HCT116 (cell line): ENCODE results near the gene DNAJC8.

Experiments
- CBX3 ChIP-seq: IDR thresholded peaks from 2 replicates; pipeline ENCODE4 v1.6.1; 2012; ENCODE audit warnings: low read depth
- POLR2A ChIP-seq: IDR thresholded peaks from 2 replicates; pipeline ENCODE4 v1.7.0; 2011; ENCODE audit warnings: borderline replicate concordance; ENCODE audit not compliant: insufficient read depth, insufficient read length; ENCODE audit errors: extremely low read depth
- POLR2AphosphoS5 ChIP-seq: IDR thresholded peaks from 2 replicates; pipeline ENCODE4 v1.6.1; 2011; ENCODE audit warnings: mild to moderate bottlenecking, low read depth, low read length, moderate library complexity
- SP1 ChIP-seq: IDR thresholded peaks from 2 replicates; pipeline ENCODE4 v1.6.1; 2012; ENCODE audit warnings: low read depth
- SRF ChIP-seq: IDR thresholded peaks from 2 replicates; pipeline ENCODE4 v1.6.1; 2012; ENCODE audit warnings: low read depth
- YY1 ChIP-seq: IDR thresholded peaks from 2 replicates; pipeline ENCODE4 v1.6.1; 2011; ENCODE audit warnings: low read length, low read depth, moderate library complexity, mild to moderate bottlenecking; ENCODE audit not compliant: insufficient replicate concordance; ENCODE audit errors: extremely low read depth
- ZNF274 ChIP-seq: fragments of 200-500 bp; sonication (Bioruptor generic); IDR thresholded peaks from 2 replicates; pipeline ENCODE4 v1.6.1; 2014; ENCODE audit warnings: mild to moderate bottlenecking, low read depth, low read length, inconsistent platforms
- TF ChIP-seq, protein P1 (sequence below), 3 experiments: fragments of 200-600 bp in 1 of 3; sonication (generic) in 1 of 3; IDR thresholded peaks in 2 of 3; conservative IDR thresholded peaks in 1 of 3; 2 replicates each; pipeline ENCODE4 v1.5.1; 2012 to 2017; ENCODE audit warnings: low read depth in 2 of 3, low read length in 2 of 3, antibody characterized with exemption in 1 of 3, borderline replicate concordance in 1 of 3, control low read depth in 1 of 3, mild to moderate bottlenecking in 1 of 3, mixed read lengths in 1 of 3, mixed run types in 1 of 3, moderate library complexity in 1 of 3; ENCODE audit not compliant: insufficient read depth in 1 of 3
- TF ChIP-seq, protein P2 (sequence below): IDR thresholded peaks from 2 replicates; pipeline ENCODE4 v1.6.1; 2011; ENCODE audit warnings: mild to moderate bottlenecking, low read length, moderate library complexity; ENCODE audit not compliant: insufficient replicate concordance; ENCODE audit errors: extremely low read depth
- TF ChIP-seq, protein P3 (sequence below): IDR thresholded peaks from 2 replicates; pipeline ENCODE4 v1.6.1; 2012

DNA sequence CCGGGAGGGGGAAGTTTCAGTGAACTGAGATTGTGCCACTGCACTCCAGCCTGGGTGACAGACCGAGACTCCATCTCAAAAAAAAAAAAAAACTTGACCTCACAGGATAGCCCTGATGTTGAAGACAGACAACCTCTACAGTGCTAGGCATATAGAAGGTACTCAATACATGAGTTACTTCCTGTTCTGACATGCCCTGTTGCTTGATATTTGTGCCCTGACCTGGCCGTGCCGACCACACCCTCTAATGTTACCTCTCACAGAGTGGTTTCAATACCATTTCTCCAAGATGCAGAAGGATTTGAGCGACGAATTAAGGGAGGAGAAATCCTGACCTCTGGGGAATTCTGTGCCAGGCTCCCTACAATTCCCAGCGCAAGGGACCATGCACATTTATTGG lies 61.6 kb downstream of the DNAJC8 start:
- TF ChIP-seq SP1 (no peak), POLR2AphosphoS5 (no peak), POLR2A (no peak), ZNF274 (no peak), CBX3 (no peak), SRF (no peak), YY1 (no peak)
- TF ChIP-seq, protein P1, sequence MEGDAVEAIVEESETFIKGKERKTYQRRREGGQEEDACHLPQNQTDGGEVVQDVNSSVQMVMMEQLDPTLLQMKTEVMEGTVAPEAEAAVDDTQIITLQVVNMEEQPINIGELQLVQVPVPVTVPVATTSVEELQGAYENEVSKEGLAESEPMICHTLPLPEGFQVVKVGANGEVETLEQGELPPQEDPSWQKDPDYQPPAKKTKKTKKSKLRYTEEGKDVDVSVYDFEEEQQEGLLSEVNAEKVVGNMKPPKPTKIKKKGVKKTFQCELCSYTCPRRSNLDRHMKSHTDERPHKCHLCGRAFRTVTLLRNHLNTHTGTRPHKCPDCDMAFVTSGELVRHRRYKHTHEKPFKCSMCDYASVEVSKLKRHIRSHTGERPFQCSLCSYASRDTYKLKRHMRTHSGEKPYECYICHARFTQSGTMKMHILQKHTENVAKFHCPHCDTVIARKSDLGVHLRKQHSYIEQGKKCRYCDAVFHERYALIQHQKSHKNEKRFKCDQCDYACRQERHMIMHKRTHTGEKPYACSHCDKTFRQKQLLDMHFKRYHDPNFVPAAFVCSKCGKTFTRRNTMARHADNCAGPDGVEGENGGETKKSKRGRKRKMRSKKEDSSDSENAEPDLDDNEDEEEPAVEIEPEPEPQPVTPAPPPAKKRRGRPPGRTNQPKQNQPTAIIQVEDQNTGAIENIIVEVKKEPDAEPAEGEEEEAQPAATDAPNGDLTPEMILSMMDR (IDR thresholded peaks at IDR 0.05 in 2 of 3, conservative IDR thresholded peaks at IDR 0.05 in 1 of 3; ENCODE audit: borderline replicate concordance in 1 of 3, insufficient read depth in 1 of 3, low read depth in 2 of 3, low read length in 2 of 3) = no peak
- TF ChIP-seq, protein P2, sequence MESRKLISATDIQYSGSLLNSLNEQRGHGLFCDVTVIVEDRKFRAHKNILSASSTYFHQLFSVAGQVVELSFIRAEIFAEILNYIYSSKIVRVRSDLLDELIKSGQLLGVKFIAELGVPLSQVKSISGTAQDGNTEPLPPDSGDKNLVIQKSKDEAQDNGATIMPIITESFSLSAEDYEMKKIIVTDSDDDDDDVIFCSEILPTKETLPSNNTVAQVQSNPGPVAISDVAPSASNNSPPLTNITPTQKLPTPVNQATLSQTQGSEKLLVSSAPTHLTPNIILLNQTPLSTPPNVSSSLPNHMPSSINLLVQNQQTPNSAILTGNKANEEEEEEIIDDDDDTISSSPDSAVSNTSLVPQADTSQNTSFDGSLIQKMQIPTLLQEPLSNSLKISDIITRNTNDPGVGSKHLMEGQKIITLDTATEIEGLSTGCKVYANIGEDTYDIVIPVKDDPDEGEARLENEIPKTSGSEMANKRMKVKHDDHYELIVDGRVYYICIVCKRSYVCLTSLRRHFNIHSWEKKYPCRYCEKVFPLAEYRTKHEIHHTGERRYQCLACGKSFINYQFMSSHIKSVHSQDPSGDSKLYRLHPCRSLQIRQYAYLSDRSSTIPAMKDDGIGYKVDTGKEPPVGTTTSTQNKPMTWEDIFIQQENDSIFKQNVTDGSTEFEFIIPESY = no peak
- TF ChIP-seq, protein P3, sequence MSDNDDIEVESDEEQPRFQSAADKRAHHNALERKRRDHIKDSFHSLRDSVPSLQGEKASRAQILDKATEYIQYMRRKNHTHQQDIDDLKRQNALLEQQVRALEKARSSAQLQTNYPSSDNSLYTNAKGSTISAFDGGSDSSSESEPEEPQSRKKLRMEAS = no peak
